Hepatocyte (in vitro differentiated cells): ENCODE results near the gene MYL6. TPM values are rescaled to one million over a fixed set of nuclear protein-coding genes. Genes with fewer than 3 reads are reported as not detected.

Experiments
- DNase-seq: peaks from one replicate; pipeline ENCODE4 v3.0.0-alpha.2; 2016; ENCODE audit warnings: low spot score
- H2AFZ ChIP-seq: fragments of 200-600 bp; sonication (generic); 2 replicates; pipeline ENCODE4 v1.6.0; 2016; ENCODE audit warnings: antibody characterized with exemption, mild to moderate bottlenecking
- H3K27ac ChIP-seq: fragments of 200-600 bp; sonication (generic); 2 replicates; pipeline ENCODE4 v1.5.1; 2016; ENCODE audit warnings: mild to moderate bottlenecking
- H3K27me3 ChIP-seq: fragments of 200-600 bp; sonication (generic); 2 replicates; pipeline ENCODE4 v1.6.1; 2016
- H3K36me3 ChIP-seq: fragments of 200-600 bp; sonication (generic); replicated peaks from 2 replicates; pipeline ENCODE4 v1.5.1; 2016; ENCODE audit warnings: low read depth; ENCODE audit not compliant: insufficient read depth
- H3K4me1 ChIP-seq: fragments of 200-600 bp; sonication (generic); 2 replicates; pipeline ENCODE4 v1.5.1; 2016; ENCODE audit warnings: mild to moderate bottlenecking, moderate library complexity; ENCODE audit not compliant: insufficient read depth
- H3K4me2 ChIP-seq: fragments of 200-600 bp; sonication (generic); 2 replicates; pipeline ENCODE4 v1.6.0; 2016
- H3K4me3 ChIP-seq: fragments of 200-600 bp; sonication (generic); 2 replicates; pipeline ENCODE4 v1.5.1; 2016; ENCODE audit warnings: mild to moderate bottlenecking
- H3K79me2 ChIP-seq: fragments of 200-600 bp; sonication (generic); 2 replicates; pipeline ENCODE4 v1.6.0; 2017; ENCODE audit warnings: mild to moderate bottlenecking
- H3K9me2 ChIP-seq: fragments of 200-600 bp; sonication (generic); replicated peaks from 2 replicates; pipeline ENCODE4 v1.6.0; 2017; ENCODE audit warnings: mild to moderate bottlenecking; ENCODE audit not compliant: insufficient read depth
- H3K9me3 ChIP-seq: fragments of 200-600 bp; sonication (generic); 2 replicates; pipeline ENCODE4 v1.5.1; 2016; ENCODE audit warnings: low read depth, mild to moderate bottlenecking
- H4K20me1 ChIP-seq: fragments of 200-600 bp; sonication (generic); 2 replicates; pipeline ENCODE4 v1.6.0; 2016; ENCODE audit warnings: mild to moderate bottlenecking; ENCODE audit not compliant: insufficient read depth, poor library complexity, severe bottlenecking
- CTCF ChIP-seq: fragments of 200-600 bp; sonication (generic); IDR thresholded peaks from 2 replicates; pipeline ENCODE4 v1.5.1; 2016; ENCODE audit warnings: antibody characterized with exemption, mild to moderate bottlenecking; ENCODE audit not compliant: poor library complexity
- EZH2 ChIP-seq: fragments of 200-600 bp; sonication (generic); IDR thresholded peaks from 2 replicates; pipeline ENCODE4 v1.6.1; 2016; ENCODE audit warnings: antibody characterized with exemption, mild to moderate bottlenecking, borderline replicate concordance
- EZH2phosphoT487 ChIP-seq: fragments of 200-600 bp; sonication (generic); IDR thresholded peaks from one replicate; pipeline ENCODE4 v1.6.1; 2018; ENCODE audit warnings: antibody characterized with exemption, mild to moderate bottlenecking, low read depth, moderate library complexity; ENCODE audit not compliant: unreplicated experiment, severe bottlenecking
- WGBS: methylation state at CpG from one replicate; pipeline ENCODE4 v1.1.6; 2016; ENCODE audit warnings: low lambda C conversion rate; ENCODE audit errors: missing lambda C conversion rate; 5-methylcytosine and 5-hydroxymethylcytosine counted together
- polyA plus RNA-seq: library from polyadenylated mRNA; unstranded; fragments of >200 nt; fragmentation: Nextera tagmentation; extraction: Ambion mirVana; gene quantifications from 2 replicates; pipeline ENCODE4 v1.2.1, GENCODE V29; 2016
- total RNA-seq: library from RNA; depleted of rRNA; stranded (reverse); fragments of >200 nt; gene quantifications from 2 replicates; pipeline ENCODE4 v1.2.3, GENCODE V29; 2014

The MYL6 gene
- total and polyA plus RNA-seq, 2 experiments from 2014 or later = 1,441 to 2,273 TPM

- TF ChIP-seq EZH2 (no peak), EZH2phosphoT487 (no peak), CTCF (no peak)
- Histone ChIP-seq H3K4me1 (peaks cover 27% of the 10 kb centered on the region), H2AFZ (no peak overlapping the region), H3K27ac (no peak overlapping the region), H3K27me3 (no peaks in the 10 kb centered on the region), H3K9me2 (no peaks in the 10 kb centered on the region), H3K4me2 (no peak overlapping the region), H3K9me3 (no peaks in the 10 kb centered on the region), H4K20me1 (no peaks in the 10 kb centered on the region), H3K4me3 (no peak overlapping the region), H3K79me2 (peaks cover 19% of the 10 kb centered on the region), H3K36me3 (no peaks in the 10 kb centered on the region)
- WGBS = 73% methylated on average over 3 of the region's 3 CpGs
- no peak for DNase-seq
Observed at GRCh38 chr12:56150563-56150962, 7.6 kb upstream of the MYL6 start.

GRCh38 chr12:56151672-56152131 is 6.5 kb upstream of the MYL6 start:
- Histone ChIP-seq H3K27ac (peak overlapping the region; percentile 95), H3K27me3 (no peaks in the 10 kb centered on the region), H3K9me3 (no peaks in the 10 kb centered on the region), H3K79me2 (peaks cover 19% of the 10 kb centered on the region), H3K4me3 (peak overlapping the region; percentile 76), H3K4me2 (peak overlapping the region; percentile 91), H2AFZ (peak overlapping the region; percentile 82), H4K20me1 (no peaks in the 10 kb centered on the region), H3K9me2 (no peaks in the 10 kb centered on the region), H3K36me3 (no peaks in the 10 kb centered on the region), H3K4me1 (peaks cover 20% of the 10 kb centered on the region)
- peak; percentile 82 for DNase-seq
- 10% methylated on average over 12 of the region's 12 CpGs for WGBS
- TF ChIP-seq CTCF (peak; percentile 32), EZH2phosphoT487 (no peak), EZH2 (no peak)

GRCh38 chr12:56152132-56152755 is 5.9 kb upstream of the MYL6 start, which contains the start of gene MYL6B:
MYL6B (plus strand) TSS chr12:56152587; CDS start chr12:56153919, 1,332 bp downstream.
- H3K27ac ChIP-seq = peak within 1 kb of the TSS; percentile 95
- no peaks in the 10 kb centered on the region for H3K9me2 ChIP-seq
- peak; percentile 96 for DNase-seq
- peaks cover 19% of the 10 kb centered on the region for H3K79me2 ChIP-seq
- H3K4me2 ChIP-seq = peak within 1 kb of the TSS; percentile 91
- no peaks in the 10 kb centered on the region for H3K36me3 ChIP-seq
- peak within 1 kb of the TSS; percentile 76 for H3K4me3 ChIP-seq
- no peak for TF ChIP-seq EZH2phosphoT487
- TF ChIP-seq EZH2 = no peak
- no peak for TF ChIP-seq CTCF
- under 1% methylated on average over 22 of the region's 37 CpGs for WGBS
- H3K27me3 ChIP-seq = no peaks in the 10 kb centered on the region
- H4K20me1 ChIP-seq = no peaks in the 10 kb centered on the region
- H2AFZ ChIP-seq = peak within 1 kb of the TSS; percentile 82
- H3K9me3 ChIP-seq = no peaks in the 10 kb centered on the region
- peaks cover 20% of the 10 kb centered on the region for H3K4me1 ChIP-seq
